Activated T-helper 1 cell treated with anti-CD3 and anti-CD28 coated beads, Interleukin-12 subunit alpha, Interleukin-12 subunit beta, Interleukin-2, Interleukin-4 antibody, amounts not matched to agents 30 ng/mL and 10 ng/mL and 1 ng/mL, durations not matched to agents 14 hours and 24 hours and 36 hours (primary cell): ENCODE measurements around the gene SNX10. TPM values are rescaled to one million over a fixed set of nuclear protein-coding genes. Genes with fewer than 3 reads are reported as not detected.
"Not testable (repeated sequence)": the region's sequence is repeated elsewhere in the genome, so short reads cannot be mapped to it uniquely, and the experiment has no call there.

Experiments
- DNase-seq: peaks from one replicate; pipeline ENCODE4 v3.0.0; 2021; ENCODE audit warnings: low spot score
- H3K27ac Mint-ChIP-seq: one replicate; pipeline ENCODE4 v1.8.0; 2021; ENCODE audit warnings: mild to moderate bottlenecking, mixed read lengths
- H3K27me3 Mint-ChIP-seq: one replicate; pipeline ENCODE4 v1.8.0; 2022; ENCODE audit warnings: mild to moderate bottlenecking, moderate library complexity, mixed read lengths; ENCODE audit not compliant: insufficient read depth
- H3K36me3 Mint-ChIP-seq: one replicate; pipeline ENCODE4 v1.8.0; 2021; ENCODE audit warnings: low read depth, mixed read lengths
- H3K4me1 Mint-ChIP-seq: one replicate; pipeline ENCODE4 v1.8.0; 2021; ENCODE audit warnings: low read depth, mixed read lengths
- H3K4me3 Mint-ChIP-seq: one replicate; pipeline ENCODE4 v1.8.0; 2021; ENCODE audit warnings: mild to moderate bottlenecking, moderate library complexity, mixed read lengths
- H3K9me3 Mint-ChIP-seq: one replicate; pipeline ENCODE4 v1.8.0; 2021; ENCODE audit warnings: mixed read lengths
- intact Hi-C: fragments of 100-400 bp; cut with micrococcal nuclease; formaldehyde crosslinking; loops from one replicate; pipeline ENCODE4 v1.15.1; 2024
- total RNA-seq: library from RNA; stranded (reverse); gene quantifications from 2 replicates; pipeline ENCODE4 v1.2.3, GENCODE V29; 2022

SNX10 gene, protein sequence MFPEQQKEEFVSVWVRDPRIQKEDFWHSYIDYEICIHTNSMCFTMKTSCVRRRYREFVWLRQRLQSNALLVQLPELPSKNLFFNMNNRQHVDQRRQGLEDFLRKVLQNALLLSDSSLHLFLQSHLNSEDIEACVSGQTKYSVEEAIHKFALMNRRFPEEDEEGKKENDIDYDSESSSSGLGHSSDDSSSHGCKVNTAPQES
- 41.9 and 48.3 TPM in 2 replicates for total RNA-seq

DNA sequence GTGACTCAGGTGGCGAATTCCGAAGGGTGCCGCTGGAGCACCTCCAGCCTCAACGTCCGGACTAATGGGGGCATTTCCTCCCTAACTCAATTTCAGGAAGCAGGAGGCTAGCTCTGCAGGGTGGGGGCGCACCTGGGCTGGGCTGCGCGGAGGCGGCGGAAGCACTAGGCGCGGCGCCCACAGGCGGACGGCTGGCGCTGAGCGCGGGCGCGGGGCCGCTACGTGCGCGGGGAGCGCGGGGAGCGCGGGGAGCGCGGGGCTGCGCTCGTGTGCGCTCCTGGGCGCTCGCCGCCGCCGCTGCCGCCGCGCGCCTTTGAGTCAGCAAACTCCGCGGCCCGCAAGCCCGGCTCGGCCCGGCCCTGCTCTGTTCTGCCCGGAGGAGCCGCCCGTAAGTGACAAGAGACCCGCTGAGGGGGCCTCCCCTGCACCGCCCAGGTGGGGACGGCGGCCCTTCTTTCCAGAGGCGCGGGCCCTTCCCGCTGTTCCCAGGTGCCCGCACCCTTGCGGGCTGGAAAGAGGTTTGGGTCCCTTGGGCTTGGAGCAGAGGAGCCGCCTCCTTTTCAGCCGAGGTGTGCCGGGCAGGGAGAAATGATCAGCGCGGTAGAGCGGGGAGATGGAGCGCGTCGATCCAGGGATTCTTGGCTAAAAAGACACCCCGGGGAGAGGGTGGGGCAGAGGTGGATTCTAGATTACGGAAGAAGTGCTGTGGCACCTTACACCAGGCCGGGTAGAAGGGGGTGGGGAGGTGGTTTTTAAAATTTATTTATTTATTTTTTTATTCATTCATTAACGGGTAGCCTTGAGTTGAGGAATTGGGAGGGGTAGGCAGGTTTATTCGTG, at the start of gene SNX10:
Gene SNX10 (plus strand): TSS at position 164 of the 840 bp plus-strand sequence. CDS start 54,581 bp downstream, outside the sequence.
- Mint-ChIP-seq H3K36me3 (peaks cover 16% of the 10 kb centered on the region), H3K9me3 (no peaks in the 10 kb centered on the region), H3K4me3 (peak within 1 kb of the TSS; percentile 92), H3K27me3 (no peaks in the 10 kb centered on the region), H3K27ac (peak within 1 kb of the TSS; percentile 92), H3K4me1 (peaks cover 40% of the 10 kb centered on the region)
- intact Hi-C loops = loop anchor here (1.0 to 5.0 kb wide), 4 partner anchors 375 to 1449 kb away; partner anchors contain the start of genes SKAP2 and TAX1BP1
- DNase-seq = peak; percentile 63

DNA sequence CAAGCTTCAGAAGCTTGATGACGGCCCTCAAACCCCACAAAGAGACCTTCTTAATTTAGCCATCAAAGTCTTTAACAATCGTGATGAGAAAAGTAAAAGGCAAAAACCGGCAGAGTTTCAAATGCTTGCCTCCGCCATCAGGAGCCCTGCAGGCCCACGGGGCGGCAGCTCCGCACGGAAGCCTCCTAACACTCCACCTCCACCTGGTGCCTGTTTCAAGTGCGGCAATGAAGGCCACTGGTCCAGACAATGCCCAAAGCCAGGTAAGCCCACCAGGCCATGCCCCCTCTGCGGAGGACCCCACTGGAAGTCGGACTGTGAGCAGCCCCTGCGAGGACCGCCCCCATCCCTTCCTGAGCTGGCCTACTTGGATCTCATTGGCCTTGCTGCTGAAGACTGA, 46.5 kb upstream of the SNX10 start:
- DNase-seq = no peak
- Mint-ChIP-seq H3K9me3 (no peaks in the 10 kb centered on the region), H3K27me3 (peaks cover 4% of the 10 kb centered on the region), H3K36me3 (no peaks in the 10 kb centered on the region), H3K27ac (no peak overlapping the region), H3K4me1 (no peaks in the 10 kb centered on the region), H3K4me3 (no peak overlapping the region)
- intact Hi-C loops = no loop called here

DNA sequence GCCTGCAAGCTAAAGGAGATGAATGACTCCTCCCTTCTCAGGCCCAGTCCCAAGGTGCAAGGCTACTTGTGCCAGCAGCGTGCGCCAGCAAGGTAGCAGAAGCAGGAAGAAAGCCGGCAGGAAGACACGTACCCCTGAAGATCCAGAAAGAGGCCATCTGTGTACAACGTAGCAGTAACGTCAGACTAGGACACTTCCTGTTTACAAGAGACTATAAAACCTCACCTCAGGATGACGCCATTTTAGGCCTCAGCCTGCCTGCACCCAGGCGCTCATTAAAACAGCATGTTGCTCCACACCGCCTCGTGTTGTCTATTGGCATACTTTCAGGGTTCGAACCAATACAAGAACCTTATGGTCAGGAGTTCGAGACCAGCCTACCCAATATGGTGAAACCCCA, 41.4 kb upstream of the SNX10 start:
- Mint-ChIP-seq H3K4me1 (no peaks in the 10 kb centered on the region), H3K27me3 (peaks cover 10% of the 10 kb centered on the region), H3K4me3 (no peak overlapping the region), H3K9me3 (no peaks in the 10 kb centered on the region), H3K27ac (no peak overlapping the region), H3K36me3 (no peaks in the 10 kb centered on the region)
- no peak for DNase-seq
- intact Hi-C loops = no loop called here

DNA sequence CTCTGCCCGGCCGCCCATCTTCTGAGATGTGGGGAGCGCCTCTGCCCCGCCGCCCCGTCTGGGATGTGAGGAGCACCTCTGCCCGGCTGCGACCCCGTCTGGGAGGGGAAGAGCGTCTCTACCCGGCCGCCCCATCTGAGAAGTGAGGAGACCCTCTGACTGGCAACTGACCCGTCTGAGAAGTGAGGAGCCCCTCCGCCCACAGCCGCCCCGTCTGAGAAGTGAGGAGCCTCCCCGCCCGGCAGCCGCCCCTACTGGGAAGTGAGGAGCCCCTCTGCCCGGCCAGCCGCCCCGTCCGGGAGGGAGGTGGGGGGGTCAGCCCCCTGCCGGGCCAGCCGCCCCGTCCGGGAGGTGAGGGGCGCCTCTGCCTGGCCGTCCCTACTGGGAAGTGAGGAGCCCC, 29.8 kb upstream of the SNX10 start:
- peaks cover 13% of the 10 kb centered on the region for H3K27me3 Mint-ChIP-seq
- DNase-seq = not testable (repeated sequence)

DNA sequence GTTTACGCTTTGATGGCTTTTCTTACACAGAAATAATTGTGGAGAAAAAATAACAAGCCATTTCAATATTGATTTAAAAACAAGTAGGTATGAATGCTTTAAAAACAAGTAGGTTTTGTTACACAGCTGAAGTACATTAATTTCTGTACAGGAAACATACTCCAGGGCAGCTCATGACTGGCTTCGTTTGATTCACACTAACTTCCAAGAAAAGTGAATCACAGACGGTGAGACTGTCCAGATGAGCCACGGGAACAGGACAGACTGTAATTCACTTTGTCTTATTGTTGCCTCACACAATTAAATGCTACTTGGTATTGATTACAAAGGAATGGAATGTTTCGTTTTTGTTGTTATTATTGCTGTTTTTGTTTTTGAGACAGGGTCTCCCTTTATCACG, 26.6 kb upstream of the SNX10 start:
- intact Hi-C loops = no loop called here
- no peak for DNase-seq
- H3K9me3 Mint-ChIP-seq = no peaks in the 10 kb centered on the region
- no peak overlapping the region for H3K27ac Mint-ChIP-seq
- no peak overlapping the region for H3K4me3 Mint-ChIP-seq
- peaks cover 7% of the 10 kb centered on the region for H3K4me1 Mint-ChIP-seq
- H3K36me3 Mint-ChIP-seq = no peaks in the 10 kb centered on the region
- H3K27me3 Mint-ChIP-seq = peaks cover 11% of the 10 kb centered on the region

More for the DNA sequence above, 29.8 kb upstream of the SNX10 start:
- H3K36me3 Mint-ChIP-seq, intact Hi-C loops, H3K4me3 Mint-ChIP-seq, H3K27ac Mint-ChIP-seq, H3K9me3 Mint-ChIP-seq, H3K4me1 Mint-ChIP-seq: not testable (repeated sequence)

DNA sequence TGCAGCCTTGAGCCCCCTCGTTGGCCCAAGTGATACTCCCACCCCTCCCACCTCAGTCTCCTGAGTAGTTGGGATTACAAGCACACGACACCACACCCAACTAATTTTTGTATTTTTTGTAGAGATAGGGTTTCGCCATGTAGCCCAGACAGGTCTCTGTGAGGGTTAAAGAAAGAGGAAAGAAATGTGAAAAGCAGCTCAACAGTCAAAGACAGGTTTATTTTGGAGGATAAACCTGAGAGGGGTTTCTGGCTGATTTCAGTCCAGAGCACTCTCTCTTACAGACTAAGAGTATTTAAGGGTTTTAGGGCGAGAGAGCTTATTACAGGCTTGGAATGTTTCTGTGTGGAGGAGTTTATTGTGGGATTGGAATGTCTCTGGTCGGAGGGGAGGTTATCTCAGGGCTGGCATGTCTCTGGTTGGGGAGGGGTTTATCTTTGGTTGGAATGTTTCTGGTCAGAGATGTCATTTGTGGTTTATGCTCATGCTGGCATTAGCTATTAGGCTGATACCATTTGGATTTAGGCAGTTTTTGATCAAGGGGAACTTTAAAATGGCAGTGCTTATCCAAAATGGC, 26.1 kb upstream of the SNX10 start:
- intact Hi-C loops = no loop called here
- no peak for DNase-seq
- H3K4me3 Mint-ChIP-seq = no peak overlapping the region
- H3K27me3 Mint-ChIP-seq = peaks cover 12% of the 10 kb centered on the region
- no peaks in the 10 kb centered on the region for H3K9me3 Mint-ChIP-seq
- peaks cover 7% of the 10 kb centered on the region for H3K4me1 Mint-ChIP-seq
- H3K36me3 Mint-ChIP-seq = no peaks in the 10 kb centered on the region
- H3K27ac Mint-ChIP-seq = no peak overlapping the region

DNA sequence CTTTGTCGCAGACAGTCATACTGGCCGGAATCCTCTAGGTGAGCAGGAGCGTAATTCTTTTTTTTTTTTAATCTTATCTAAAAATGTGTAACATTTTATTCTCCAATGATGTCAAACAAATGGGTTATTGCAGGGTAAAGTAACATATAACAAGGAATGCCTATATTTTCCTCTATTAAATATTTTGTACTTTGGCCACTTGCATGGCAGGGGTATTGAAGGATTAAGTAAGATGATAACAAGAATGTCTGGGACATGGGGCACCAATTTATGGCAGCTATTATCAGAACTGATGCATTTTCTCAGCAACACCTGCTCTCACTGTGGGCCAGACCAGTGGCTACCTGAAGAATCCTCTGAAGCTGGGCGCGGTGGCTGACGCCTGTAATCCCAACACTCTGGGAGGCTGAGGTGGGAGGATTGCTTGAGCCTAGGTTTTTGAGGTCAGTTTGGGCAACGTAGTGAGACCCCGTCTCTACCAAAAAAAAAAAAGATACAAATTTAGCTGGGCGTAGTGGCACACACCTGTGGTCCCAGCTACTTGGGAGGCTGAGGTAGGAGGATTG, 24.0 kb upstream of the SNX10 start:
- peaks cover 10% of the 10 kb centered on the region for H3K27me3 Mint-ChIP-seq
- no peaks in the 10 kb centered on the region for H3K36me3 Mint-ChIP-seq
- no peaks in the 10 kb centered on the region for H3K9me3 Mint-ChIP-seq
- no peak overlapping the region for H3K27ac Mint-ChIP-seq
- intact Hi-C loops = no loop called here
- DNase-seq = no peak
- no peak overlapping the region for H3K4me3 Mint-ChIP-seq
- peaks cover 7% of the 10 kb centered on the region for H3K4me1 Mint-ChIP-seq

DNA sequence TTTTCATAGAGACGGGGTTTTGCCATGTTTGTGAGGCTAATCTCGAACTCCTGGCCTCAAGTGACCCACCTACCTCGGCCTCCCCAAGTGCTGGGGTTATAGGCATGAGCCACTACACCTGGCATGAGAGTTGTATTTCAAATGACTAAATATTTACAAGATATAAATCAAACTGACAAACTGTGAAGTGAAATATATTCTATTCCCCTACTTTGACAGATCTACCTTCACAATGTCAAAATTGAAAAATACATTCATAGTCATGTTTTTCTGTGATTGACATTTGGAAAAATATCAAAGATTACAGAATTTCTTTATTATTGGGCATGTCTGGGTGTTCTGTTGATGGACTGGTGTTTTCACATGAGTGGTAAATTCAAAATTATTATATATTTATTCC, 16.4 kb upstream of the SNX10 start:
- Mint-ChIP-seq H3K9me3 (no peaks in the 10 kb centered on the region), H3K36me3 (no peaks in the 10 kb centered on the region), H3K4me3 (no peak overlapping the region), H3K4me1 (peaks cover 17% of the 10 kb centered on the region), H3K27ac (no peak overlapping the region), H3K27me3 (peaks cover 4% of the 10 kb centered on the region)
- intact Hi-C loops = no loop called here
- DNase-seq = no peak

DNA sequence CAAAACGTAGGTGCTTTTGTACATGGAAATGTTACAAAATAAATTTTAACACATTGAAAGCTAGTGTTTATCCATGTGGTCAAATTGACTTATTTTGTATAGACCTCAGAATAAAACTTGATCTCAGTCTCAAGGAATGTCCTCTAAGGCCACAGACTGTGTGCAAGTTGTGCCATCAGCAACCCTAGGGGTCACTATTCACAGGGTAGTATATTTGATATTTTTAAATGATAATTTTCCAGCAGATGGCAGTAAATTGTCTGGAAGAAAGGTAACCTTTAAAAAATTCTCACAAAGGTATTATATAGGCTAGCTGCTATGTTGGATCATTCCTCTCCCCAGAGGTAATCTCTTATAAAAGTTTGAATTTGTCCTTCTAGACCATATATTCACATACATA, 12.9 kb upstream of the SNX10 start:
- Mint-ChIP-seq H3K4me3 (peak overlapping the region; percentile 47), H3K9me3 (no peaks in the 10 kb centered on the region), H3K36me3 (no peaks in the 10 kb centered on the region), H3K27ac (no peak overlapping the region), H3K4me1 (peaks cover 22% of the 10 kb centered on the region), H3K27me3 (peaks cover 3% of the 10 kb centered on the region)
- no peak for DNase-seq
- intact Hi-C loops = loop anchor here (1.0 to 2.0 kb wide), 5 partner anchors 16 to 416 kb away; partner anchors contain the start of genes CBX3 and HNRNPA2B1

DNA sequence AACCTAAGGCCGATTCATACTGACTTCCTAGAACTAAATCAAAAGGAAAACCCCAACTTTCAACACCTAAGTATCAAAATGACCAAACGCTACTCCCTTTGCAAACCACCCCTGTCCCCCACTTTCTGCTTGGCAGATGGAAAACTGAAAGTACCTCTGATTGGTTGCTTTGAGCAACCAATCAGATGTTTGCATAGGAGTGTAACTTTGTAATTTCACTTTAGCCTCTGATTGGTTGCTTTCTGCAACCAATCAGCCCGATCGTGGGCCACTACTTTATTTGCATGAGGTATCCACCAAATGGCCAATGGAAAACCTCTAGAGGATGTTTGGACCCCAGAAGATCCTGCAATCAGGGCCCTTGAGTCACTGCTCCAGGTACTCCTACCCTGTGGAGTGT, 12.3 kb upstream of the SNX10 start:
- Mint-ChIP-seq H3K27me3 (peaks cover 3% of the 10 kb centered on the region), H3K9me3 (no peaks in the 10 kb centered on the region), H3K4me3 (peak overlapping the region; percentile 12), H3K36me3 (no peaks in the 10 kb centered on the region), H3K4me1 (peaks cover 22% of the 10 kb centered on the region), H3K27ac (peak overlapping the region; percentile 40)
- DNase-seq = peak; percentile 50
- intact Hi-C loops = loop anchor here (1.0 to 2.0 kb wide), 5 partner anchors 15 to 417 kb away; partner anchors contain the start of genes CBX3 and HNRNPA2B1

DNA sequence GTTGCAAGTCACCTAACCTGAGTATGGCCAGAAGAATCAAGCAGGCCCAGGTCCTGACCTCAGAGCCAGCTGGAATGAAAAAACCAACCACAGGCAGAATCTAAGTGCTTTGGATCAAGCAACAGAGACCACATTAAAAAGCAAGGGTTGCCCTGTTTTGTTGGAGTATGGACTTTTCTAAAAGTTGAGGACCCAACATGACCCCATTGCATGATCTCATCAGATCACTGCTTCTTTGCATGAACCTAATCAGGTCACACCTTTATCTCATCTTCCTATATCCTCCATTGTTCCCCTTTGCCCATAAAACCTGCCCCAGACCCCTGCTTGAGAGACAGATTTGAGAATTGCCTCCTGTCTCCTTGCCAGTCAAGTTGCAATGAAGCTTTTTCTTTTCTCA, 11.6 kb upstream of the SNX10 start:
- H3K4me3 Mint-ChIP-seq = no peak overlapping the region
- H3K27me3 Mint-ChIP-seq = peaks cover 3% of the 10 kb centered on the region
- no peaks in the 10 kb centered on the region for H3K36me3 Mint-ChIP-seq
- intact Hi-C loops = no loop called here
- peaks cover 22% of the 10 kb centered on the region for H3K4me1 Mint-ChIP-seq
- peak overlapping the region; percentile 40 for H3K27ac Mint-ChIP-seq
- no peaks in the 10 kb centered on the region for H3K9me3 Mint-ChIP-seq
- DNase-seq = no peak

DNA sequence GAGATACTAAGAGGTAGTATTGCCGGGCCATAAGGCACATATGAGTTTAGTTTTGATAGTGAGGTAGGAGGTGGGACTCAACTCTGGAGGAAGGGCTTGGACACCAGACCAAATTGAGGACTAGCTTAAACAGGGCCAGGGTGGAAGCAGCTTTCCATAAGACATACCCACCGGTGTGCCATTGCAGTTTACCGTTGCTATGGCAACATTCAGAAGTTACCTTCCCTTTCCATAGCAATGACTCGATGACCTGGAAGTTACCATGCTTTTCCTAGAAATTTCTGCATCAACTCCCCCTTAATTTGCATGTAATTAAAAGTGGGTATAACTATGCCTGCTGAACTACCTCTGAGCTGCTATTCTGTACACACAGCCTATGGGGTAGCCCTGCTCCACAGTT, 10.9 kb upstream of the SNX10 start:
- intact Hi-C loops = no loop called here
- no peak overlapping the region for H3K27ac Mint-ChIP-seq
- H3K9me3 Mint-ChIP-seq = no peaks in the 10 kb centered on the region
- H3K27me3 Mint-ChIP-seq = peaks cover 3% of the 10 kb centered on the region
- H3K36me3 Mint-ChIP-seq = no peaks in the 10 kb centered on the region
- no peak overlapping the region for H3K4me3 Mint-ChIP-seq
- H3K4me1 Mint-ChIP-seq = peaks cover 22% of the 10 kb centered on the region
- DNase-seq = no peak

DNA sequence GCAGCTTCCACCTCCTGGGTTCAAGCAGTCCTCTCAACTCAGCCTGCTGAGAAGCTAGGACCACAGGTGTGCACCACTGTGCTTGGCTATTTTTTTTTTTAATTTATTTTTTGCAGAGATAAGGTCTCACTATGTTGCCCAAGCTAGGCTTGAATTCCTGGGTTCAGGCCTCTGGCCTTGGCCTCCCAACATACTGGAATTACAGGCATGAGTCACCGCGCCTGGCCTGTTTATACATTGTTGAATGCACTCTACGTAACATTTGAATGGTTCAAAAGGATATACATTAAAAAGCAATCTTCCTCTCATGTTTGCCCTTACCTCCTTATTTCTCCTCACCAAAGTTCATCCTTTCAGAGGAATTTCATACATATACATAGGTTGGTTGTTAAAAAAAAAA, 7.2 kb upstream of the SNX10 start:
- H3K4me1 Mint-ChIP-seq = peaks cover 12% of the 10 kb centered on the region
- no peaks in the 10 kb centered on the region for H3K27me3 Mint-ChIP-seq
- no peaks in the 10 kb centered on the region for H3K36me3 Mint-ChIP-seq
- no peak overlapping the region for H3K27ac Mint-ChIP-seq
- intact Hi-C loops = no loop called here
- no peak overlapping the region for H3K4me3 Mint-ChIP-seq
- H3K9me3 Mint-ChIP-seq = no peaks in the 10 kb centered on the region
- DNase-seq = no peak
